NCI-H1436 treated with DMSO at 0.1 percent for 48 hours (cell line): Measurements from ENCODE around the gene AXDND1.
"Not testable (repeated sequence)": the region's sequence is repeated elsewhere in the genome, so short reads cannot be mapped to it uniquely, and the experiment has no call there.

Experiments
- DNase-seq: peaks from one replicate; lab custom pipeline; 2025; lab: John Stamatoyannopoulos, UW

AXDND1 gene

GRCh38 chr1:179474713-179475112, 108.9 kb downstream of the AXDND1 start:
- no peak for DNase-seq

GRCh38 chr1:179476484-179476883, 110.7 kb downstream of the AXDND1 start:
- no peak for DNase-seq

DNA sequence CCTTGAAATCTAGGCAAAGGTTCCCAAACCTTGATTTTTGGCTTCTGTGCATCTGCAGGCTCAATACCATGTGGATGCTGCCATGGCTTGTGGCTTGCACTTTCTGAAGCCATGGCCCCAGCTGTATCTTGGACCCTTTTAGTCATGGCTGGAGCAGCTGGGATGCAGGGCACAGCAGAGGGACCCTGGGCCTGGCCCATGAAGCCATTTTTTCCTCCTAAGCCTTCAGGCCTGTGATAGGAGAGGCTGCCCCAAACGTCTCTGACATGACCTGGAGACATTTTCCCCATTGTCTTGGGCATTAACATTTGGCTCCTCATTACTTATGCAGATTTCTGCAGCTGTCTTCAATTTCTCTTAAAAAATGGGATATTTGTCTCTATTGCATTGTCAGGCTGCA, 112.6 kb downstream of the AXDND1 start:
- no peak for DNase-seq

DNA sequence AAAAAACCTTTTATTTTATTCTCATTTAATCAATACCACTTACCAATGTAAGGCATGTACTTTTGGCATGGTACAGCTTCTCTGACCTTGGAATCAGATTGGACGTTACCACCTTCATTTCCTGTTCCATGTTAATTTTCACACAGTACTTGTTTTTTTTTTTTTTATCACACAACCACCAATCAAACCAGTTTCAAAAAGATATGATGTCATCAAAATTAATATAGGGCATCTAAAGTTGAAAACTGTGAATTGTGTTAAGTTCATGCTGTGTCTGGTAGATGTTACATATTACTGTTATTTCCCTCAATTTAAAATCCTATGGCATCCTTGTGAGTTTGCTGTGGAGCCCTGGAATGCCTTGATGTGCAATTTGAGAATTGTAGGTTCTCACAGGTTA, 124.8 kb downstream of the AXDND1 start:
- DNase-seq: no peak

- DNase-seq: no peak
Observed at GRCh38 chr1:179493323-179493722, 127.6 kb downstream of the AXDND1 start.

- no peak for DNase-seq
Observed at GRCh38 chr1:179506199-179506598, 140.4 kb downstream of the AXDND1 start.

DNA sequence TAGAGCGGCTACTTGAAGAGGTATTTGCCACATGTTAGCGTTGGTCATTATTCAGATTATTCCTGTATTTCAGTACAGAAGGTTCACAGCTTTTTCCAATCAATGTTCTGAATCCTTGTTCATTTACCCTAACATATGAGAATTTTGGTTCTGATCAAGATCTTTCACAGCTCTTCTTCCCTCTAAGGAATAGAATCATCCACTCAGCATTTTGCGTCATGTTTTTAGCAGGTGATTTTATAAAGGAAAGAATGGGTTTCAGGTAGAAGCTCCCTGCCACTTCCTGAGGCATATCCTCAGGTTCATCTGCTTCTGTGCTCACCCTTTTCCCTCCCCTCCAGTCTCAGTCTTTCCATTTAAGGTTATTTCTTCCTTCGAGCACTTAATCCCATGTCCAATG, 143.6 kb downstream of the AXDND1 start:
- no peak for DNase-seq

GRCh38 chr1:179510038-179510437, 144.3 kb downstream of the AXDND1 start:
- no peak for DNase-seq

- no peak for DNase-seq
Observed at GRCh38 chr1:179516976-179517705, 151.4 kb downstream of the AXDND1 start.

GRCh38 chr1:179518544-179518943, 152.8 kb downstream of the AXDND1 start:
- not testable (repeated sequence) for DNase-seq

DNA sequence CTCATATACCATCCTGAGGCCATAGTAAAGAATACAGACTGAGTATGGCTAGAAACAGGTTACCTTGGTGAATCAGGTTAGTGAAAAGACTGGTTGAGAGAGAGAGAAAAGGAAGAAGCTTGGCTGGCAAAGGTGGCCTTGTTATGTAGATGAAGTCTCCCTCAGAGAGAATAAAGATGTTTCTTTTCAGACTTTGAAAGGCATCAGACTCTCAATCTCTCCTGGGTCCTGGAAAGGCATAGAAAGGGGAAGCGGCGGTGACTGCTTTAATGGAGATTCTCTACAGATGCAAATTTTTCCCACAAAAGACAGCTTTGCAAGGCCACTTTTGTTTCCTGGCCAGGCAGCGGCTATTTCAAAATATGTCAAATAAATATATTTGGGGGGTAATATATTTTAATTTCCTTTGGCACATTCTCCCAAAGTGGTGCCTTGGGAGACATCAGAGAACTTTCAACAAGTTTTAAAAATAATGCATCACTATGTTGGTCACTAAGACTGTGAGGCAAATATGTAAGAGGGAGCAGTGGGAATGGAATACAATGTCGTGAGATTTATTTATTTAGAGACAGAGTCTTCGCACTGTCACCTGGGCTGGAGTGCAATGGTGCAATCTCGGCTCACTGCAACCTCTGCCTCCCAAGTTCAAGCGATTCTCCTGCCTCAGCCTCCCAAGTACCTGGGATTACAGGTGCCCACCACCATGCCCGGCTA, 163.9 kb downstream of the AXDND1 start:
- no peak for DNase-seq

DNA sequence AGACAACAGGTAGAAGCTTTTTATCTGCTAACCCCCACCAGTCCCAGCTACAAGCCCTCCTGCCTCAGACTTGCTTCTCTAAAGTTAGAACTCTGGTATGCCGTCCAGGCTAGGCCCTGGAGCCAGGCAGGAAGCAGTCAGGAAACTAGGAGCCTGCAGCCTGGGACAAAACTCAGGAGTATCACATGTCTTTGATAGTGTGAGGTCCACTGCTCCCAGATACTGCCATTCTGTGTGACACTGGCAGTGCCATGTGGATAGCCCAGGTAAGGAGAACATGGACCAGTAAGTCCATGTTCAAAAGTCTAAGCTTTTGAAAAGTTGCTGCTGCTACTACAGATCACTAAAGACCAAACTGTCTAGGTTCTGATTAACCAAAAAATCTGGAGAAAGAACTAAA, 164.6 kb downstream of the AXDND1 start:
- no peak for DNase-seq

DNA sequence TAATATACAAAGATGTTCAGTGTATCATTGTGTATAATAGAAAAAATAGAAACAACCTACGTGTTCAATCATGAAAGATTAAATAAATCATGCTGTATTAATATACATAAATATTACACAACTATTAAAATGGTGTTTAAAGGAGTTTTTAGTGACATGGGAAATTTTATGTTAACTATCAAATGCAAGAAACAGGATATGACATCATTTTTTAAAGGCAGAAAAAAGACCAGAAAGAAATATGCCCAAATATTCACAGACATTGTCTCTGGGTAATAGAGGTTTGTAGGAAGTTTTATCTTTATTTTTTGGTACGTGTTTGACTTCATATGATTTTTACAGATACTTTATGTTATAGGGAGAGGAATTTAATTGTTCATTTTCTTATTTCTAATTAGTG, 176.0 kb downstream of the AXDND1 start:
- no peak for DNase-seq

- no peak for DNase-seq
Observed at GRCh38 chr1:179545321-179545720, 179.6 kb downstream of the AXDND1 start.

DNA sequence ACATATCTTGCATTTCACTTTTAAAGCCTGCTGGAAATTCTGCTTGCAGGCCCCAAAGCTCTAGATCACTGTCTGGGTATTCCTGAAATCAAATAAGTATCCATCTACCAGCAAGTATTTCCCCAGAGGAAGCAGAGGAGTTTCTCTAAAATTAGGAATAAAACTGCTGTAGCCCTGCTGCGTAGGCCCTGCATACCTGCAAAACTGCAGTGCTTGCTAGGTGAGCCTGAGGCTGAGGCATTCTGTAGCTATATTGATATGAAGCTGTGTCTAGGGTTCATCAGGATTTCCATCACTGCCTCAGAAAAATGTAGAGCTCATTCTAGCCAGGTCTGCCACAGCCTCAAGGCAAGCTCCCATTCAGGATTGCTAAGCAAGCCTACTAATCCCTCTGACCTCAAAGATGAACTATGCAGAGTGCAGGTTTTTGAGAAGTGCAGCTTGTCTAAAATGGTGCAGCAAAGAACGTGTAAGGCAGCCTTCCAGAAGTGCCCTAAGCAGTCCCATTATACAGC, 181.3 kb downstream of the AXDND1 start:
- no peak for DNase-seq

DNA sequence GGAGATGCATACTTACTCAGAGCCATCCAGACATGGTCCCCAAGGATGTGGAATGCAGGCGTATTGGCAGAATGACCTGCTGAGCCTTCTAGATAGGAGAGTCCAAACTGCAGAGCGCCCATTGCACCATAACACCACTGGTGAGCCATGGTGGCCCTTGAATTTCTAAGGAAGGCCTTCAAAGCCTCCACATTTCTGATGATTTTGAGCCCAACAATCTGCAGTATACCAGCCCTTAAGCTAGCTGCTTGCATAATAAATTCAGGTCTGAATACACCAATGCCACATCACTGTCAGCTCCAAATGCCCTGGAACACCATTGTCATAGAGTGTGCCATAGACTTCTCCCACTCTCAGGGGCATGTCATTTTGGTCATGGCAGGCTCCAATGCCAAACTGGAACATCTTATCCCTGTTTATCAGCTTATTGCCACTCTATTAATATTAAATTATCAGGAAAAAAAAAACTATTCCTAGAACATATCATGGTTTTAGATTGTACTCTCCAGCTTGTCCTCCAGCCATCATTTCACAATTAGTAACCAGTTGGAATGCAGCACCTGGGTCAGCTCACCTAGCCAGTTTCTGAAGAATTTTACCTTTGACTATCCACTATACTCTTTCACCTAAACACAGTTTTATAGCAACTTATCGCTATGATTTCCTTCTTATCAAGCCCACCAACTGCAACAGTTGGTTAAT, 183.0 kb downstream of the AXDND1 start:
- DNase-seq: no peak

GRCh38 chr1:179549368-179549700, 183.6 kb downstream of the AXDND1 start:
- DNase-seq: no peak

- peak; percentile 77 for DNase-seq
Observed at GRCh38 chr1:179550746-179551682, 185.2 kb downstream of the AXDND1 start.

DNA sequence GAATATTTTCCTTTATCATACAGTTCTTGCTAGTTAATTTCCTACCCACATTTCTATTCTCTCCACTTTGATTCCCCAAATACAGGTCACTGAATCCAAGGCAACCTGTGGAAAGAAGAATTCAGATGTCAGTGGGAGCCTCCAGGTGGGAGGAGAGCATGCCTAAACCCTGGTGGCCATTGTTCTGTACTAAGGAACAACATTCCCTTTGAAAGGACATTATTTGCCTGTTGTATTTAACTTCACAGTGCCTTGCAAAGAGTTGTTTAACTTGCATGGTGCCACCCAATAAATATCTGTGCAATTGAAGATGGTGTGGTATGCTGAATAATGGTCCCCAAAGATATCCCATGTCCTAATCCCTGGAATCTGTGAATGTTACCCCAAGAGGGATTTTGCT, 188.7 kb downstream of the AXDND1 start:
- DNase-seq: no peak

- DNase-seq: no peak
Observed at GRCh38 chr1:179558078-179558477, 192.3 kb downstream of the AXDND1 start.

GRCh38 chr1:179575497-179576314, 209.9 kb downstream of the AXDND1 start, which contains the start of gene NPHS2:
Gene NPHS2 (minus strand): TSS chr1:179575948. CDS start chr1:179575864, 84 bp downstream.
- no peak for DNase-seq
